Fibroblast of skin of right biceps (primary cell): ENCODE data around the gene PTOV1.
A peak's percentile ranks its signal among the peaks of the same experiment; 100 is the strongest.

Experiments
- DNase-seq: peaks from one replicate; pipeline ENCODE4 v3.0.0-alpha.2; 2013

PTOV1 gene

GRCh38 chr19:49877020-49877878 lies 26.3 kb downstream of the PTOV1 start, which contains the start of the genes AKT1S1 and TBC1D17:
Gene AKT1S1 (minus strand): TSS chr19:49877355. CDS start chr19:49873295, 4,060 bp downstream.
Gene TBC1D17 (plus strand): TSS chr19:49877702. CDS start chr19:49877724, 22 bp downstream.
- DNase-seq: peak; percentile 100

GRCh38 chr19:49877879-49878743 lies 27.2 kb downstream of the PTOV1 start:
- DNase-seq: peak; percentile 98

- no peak for DNase-seq
Measured at GRCh38 chr19:49878744-49879070, 27.7 kb downstream of the PTOV1 start.

- no peak for DNase-seq
Measured at GRCh38 chr19:49879243-49879963, 28.4 kb downstream of the PTOV1 start.

GRCh38 chr19:49880162-49880869 lies 29.4 kb downstream of the PTOV1 start:
- no peak for DNase-seq

- no peak for DNase-seq
Measured at GRCh38 chr19:49881186-49881585, 30.2 kb downstream of the PTOV1 start.

GRCh38 chr19:49881672-49882394 lies 30.9 kb downstream of the PTOV1 start:
- peak; percentile 39 for DNase-seq

GRCh38 chr19:49882643-49883042 lies 31.7 kb downstream of the PTOV1 start:
- DNase-seq: no peak

GRCh38 chr19:49883094-49883493 lies 32.1 kb downstream of the PTOV1 start:
- no peak for DNase-seq

- DNase-seq: no peak
Measured at GRCh38 chr19:49884109-49884508, 33.1 kb downstream of the PTOV1 start.

- no peak for DNase-seq
Measured at GRCh38 chr19:49884760-49885159, 33.8 kb downstream of the PTOV1 start.

GRCh38 chr19:49887037-49887664 lies 36.2 kb downstream of the PTOV1 start:
- DNase-seq: no peak

- no peak for DNase-seq
Measured at GRCh38 chr19:49887665-49888509, 36.9 kb downstream of the PTOV1 start.

- DNase-seq: no peak
Measured at GRCh38 chr19:49888510-49888824, 37.5 kb downstream of the PTOV1 start.

GRCh38 chr19:49889038-49889686 lies 38.2 kb downstream of the PTOV1 start:
- DNase-seq: no peak

- DNase-seq: peak; percentile 75
Measured at GRCh38 chr19:49889687-49890348, 38.9 kb downstream of the PTOV1 start.

GRCh38 chr19:49890349-49891311 lies 39.7 kb downstream of the PTOV1 start:
- DNase-seq: no peak

GRCh38 chr19:49891393-49891792 lies 40.4 kb downstream of the PTOV1 start:
- no peak for DNase-seq
